Colonic mucosa (tissue), 4 donors: Measurements from ENCODE around the gene WDR48. TPM values are rescaled to one million over a fixed set of nuclear protein-coding genes. Genes with fewer than 3 reads are reported as not detected.

Experiments
- DNase-seq: peaks from one replicate; pipeline ENCODE4 v3.0.0-alpha.2; 2020
- H3K27ac ChIP-seq: fragments of 200-600 bp; one replicate; pipeline ENCODE4 v1.8.0; 2021
- H3K27me3 ChIP-seq: fragments of 200-600 bp; one replicate; pipeline ENCODE4 v1.8.0; 2021
- H3K36me3 ChIP-seq: fragments of 200-600 bp; one replicate; pipeline ENCODE4 v1.8.0; 2021
- H3K4me1 ChIP-seq: fragments of 200-600 bp; one replicate; pipeline ENCODE4 v1.8.0; 2021; ENCODE audit warnings: mild to moderate bottlenecking
- H3K4me3 ChIP-seq: fragments of 200-600 bp; one replicate; pipeline ENCODE4 v1.8.0; 2021
- H3K9ac ChIP-seq, 2 donors: one replicate each; pipeline ENCODE4 v1.7.0; 2013; ENCODE audit warnings: control low read depth in 2 of 2, low read depth in 2 of 2, low read length in 2 of 2
- H3K9me3 ChIP-seq: fragments of 200-600 bp; one replicate; pipeline ENCODE4 v1.8.0; 2021
- CTCF ChIP-seq: fragments of 200-600 bp; IDR thresholded peaks from one replicate; pipeline ENCODE4 v1.8.0; 2022; ENCODE audit warnings: antibody characterized with exemption, mild to moderate bottlenecking
- intact Hi-C: fragments of 100-400 bp; cut with DNase I; formaldehyde crosslinking; loops from one replicate; pipeline ENCODE4 v1.14.1; 2022
- total RNA-seq, 2 donors: library from RNA; stranded (reverse); fragmentation: NEBNext Ultra II Directional in 1 of 2; extraction: Animal tissue kit (Norgen Biotek cat#: 25700) in 1 of 2; gene quantifications; one replicate each; pipeline ENCODE4 v1.2.1, GENCODE V29; 2021
- donor health status: healthy.
- donor health status: DM: no; HTN: no; CAD: no.
- donor health status: DM: no; HTN: no; CAD: no.

WDR48 gene
- total RNA-seq, 2 donors from 2014 or later: 26.1 to 51.2 TPM

- TF ChIP-seq CTCF: no peak
- Histone ChIP-seq H3K4me3 (no peak overlapping the region), H3K36me3 (no peaks in the 10 kb centered on the region)
Measured at GRCh38 chr3:39079530-39079929, 27.7 kb downstream of the WDR48 start.

GRCh38 chr3:39080026-39080425 is 28.2 kb downstream of the WDR48 start:
- H3K27ac ChIP-seq: no peak overlapping the region
- no peaks in the 10 kb centered on the region for H3K36me3 ChIP-seq
- no peak for DNase-seq
- H3K27me3 ChIP-seq: no peaks in the 10 kb centered on the region
- intact Hi-C loops: no loop called here
- H3K9ac ChIP-seq: no peak overlapping the region
- no peaks in the 10 kb centered on the region for H3K4me1 ChIP-seq
- no peak overlapping the region for H3K4me3 ChIP-seq
- H3K9me3 ChIP-seq: no peaks in the 10 kb centered on the region
- no peak for TF ChIP-seq CTCF

More at GRCh38 chr3:39079530-39079929, 27.7 kb downstream of the WDR48 start:
- Histone ChIP-seq H3K27me3 (no peaks in the 10 kb centered on the region), H3K9me3 (no peaks in the 10 kb centered on the region), H3K27ac (no peak overlapping the region), H3K9ac (no peak overlapping the region), H3K4me1 (no peaks in the 10 kb centered on the region)
- intact Hi-C loops: no loop called here
- no peak for DNase-seq

GRCh38 chr3:39082666-39083313 is 31.0 kb downstream of the WDR48 start:
- Histone ChIP-seq H3K4me3 (no peak overlapping the region), H3K27ac (no peak overlapping the region), H3K36me3 (peaks cover 10% of the 10 kb centered on the region), H3K9me3 (no peaks in the 10 kb centered on the region), H3K9ac (no peak overlapping the region), H3K4me1 (no peaks in the 10 kb centered on the region), H3K27me3 (no peaks in the 10 kb centered on the region)
- DNase-seq: no peak
- TF ChIP-seq CTCF: no peak
- intact Hi-C loops: no loop called here

GRCh38 chr3:39086144-39086543 is 34.3 kb downstream of the WDR48 start:
- H3K4me3 ChIP-seq: no peak overlapping the region
- no peak overlapping the region for H3K9ac ChIP-seq
- DNase-seq: no peak
- peaks cover 10% of the 10 kb centered on the region for H3K36me3 ChIP-seq
- no peaks in the 10 kb centered on the region for H3K27me3 ChIP-seq
- H3K27ac ChIP-seq: no peak overlapping the region
- intact Hi-C loops: no loop called here
- H3K4me1 ChIP-seq: no peaks in the 10 kb centered on the region
- H3K9me3 ChIP-seq: no peaks in the 10 kb centered on the region
- TF ChIP-seq CTCF: no peak

GRCh38 chr3:39088456-39088855 is 36.6 kb downstream of the WDR48 start:
- TF ChIP-seq CTCF: no peak
- peaks cover 10% of the 10 kb centered on the region for H3K36me3 ChIP-seq

More at GRCh38 chr3:39088456-39088855, 36.6 kb downstream of the WDR48 start:
- no peak overlapping the region for H3K27ac ChIP-seq
- H3K4me3 ChIP-seq: no peak overlapping the region
- intact Hi-C loops: no loop called here
- no peaks in the 10 kb centered on the region for H3K4me1 ChIP-seq
- H3K9me3 ChIP-seq: no peaks in the 10 kb centered on the region
- no peak overlapping the region for H3K9ac ChIP-seq
- no peak for DNase-seq
- H3K27me3 ChIP-seq: no peaks in the 10 kb centered on the region
